GM23338 (cell line): ENCODE results near the gene ADPRH.

Source experiments
- CTCF ChIP-seq, 2 experiments: fragments of 200-600 bp in 1 of 2; sonication (generic) in 1 of 2; conservative IDR thresholded peaks; 2 replicates each; pipeline versions ENCODE4 v1.5.1 to v1.6.1; 2016 to 2017; ENCODE audit warnings: antibody characterized with exemption in 2 of 2, low read depth in 2 of 2, mild to moderate bottlenecking in 2 of 2, moderate library complexity in 1 of 2
- EZH2phosphoT487 ChIP-seq: fragments of 200-600 bp; sonication (generic); IDR thresholded peaks from one replicate; pipeline ENCODE4 v1.8.1; 2018; ENCODE audit warnings: antibody characterized with exemption; ENCODE audit not compliant: unreplicated experiment
- POLR2AphosphoS5 ChIP-seq: IDR thresholded peaks from 2 replicates; pipeline ENCODE4 v1.6.1; 2016; ENCODE audit warnings: antibody characterized with exemption, low read depth
- ZNF114 ChIP-seq: fragments of 250-450 bp; sonication (Bioruptor Pico); IDR thresholded peaks from 2 replicates; pipeline ENCODE4 v1.5.0; 2020; ENCODE audit warnings: mild to moderate bottlenecking, moderate library complexity

DNA sequence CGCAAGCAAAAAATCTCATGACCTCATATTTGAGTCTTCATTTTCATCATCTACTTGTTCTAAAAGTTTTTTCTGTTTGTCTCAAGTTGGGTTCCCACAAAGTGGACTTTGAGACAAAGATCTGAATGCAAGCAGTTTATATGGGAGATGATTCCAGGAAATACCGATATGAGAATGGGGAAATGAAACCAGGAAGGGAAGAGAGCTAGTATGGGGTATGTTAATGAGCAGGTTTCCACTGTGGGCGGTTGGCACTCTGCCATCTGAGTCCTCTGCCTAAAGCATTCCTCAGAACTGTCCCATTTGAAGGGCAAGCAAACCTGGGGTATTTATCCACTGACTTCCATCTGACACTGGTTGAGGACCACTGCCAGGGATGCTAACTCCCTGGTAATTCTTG is 8.8 kb downstream of the ADPRH start:
- TF ChIP-seq ZNF114 (CRISPR knock-in tag) (no peak), POLR2AphosphoS5 (no peak), CTCF (conservative IDR thresholded peaks at IDR 0.05; ENCODE audit: low read depth in 2 of 2) (no peak), EZH2phosphoT487 (no peak)
